Measurements from ENCODE around the gene ITPKB. TPM values are rescaled to one million over a fixed set of nuclear protein-coding genes. Genes with fewer than 3 reads are reported as not detected.

ITPKB gene
- polyA plus RNA-seq, 3 donors, result 21.5 to 24.2 (median 21.7) TPM

DNA sequence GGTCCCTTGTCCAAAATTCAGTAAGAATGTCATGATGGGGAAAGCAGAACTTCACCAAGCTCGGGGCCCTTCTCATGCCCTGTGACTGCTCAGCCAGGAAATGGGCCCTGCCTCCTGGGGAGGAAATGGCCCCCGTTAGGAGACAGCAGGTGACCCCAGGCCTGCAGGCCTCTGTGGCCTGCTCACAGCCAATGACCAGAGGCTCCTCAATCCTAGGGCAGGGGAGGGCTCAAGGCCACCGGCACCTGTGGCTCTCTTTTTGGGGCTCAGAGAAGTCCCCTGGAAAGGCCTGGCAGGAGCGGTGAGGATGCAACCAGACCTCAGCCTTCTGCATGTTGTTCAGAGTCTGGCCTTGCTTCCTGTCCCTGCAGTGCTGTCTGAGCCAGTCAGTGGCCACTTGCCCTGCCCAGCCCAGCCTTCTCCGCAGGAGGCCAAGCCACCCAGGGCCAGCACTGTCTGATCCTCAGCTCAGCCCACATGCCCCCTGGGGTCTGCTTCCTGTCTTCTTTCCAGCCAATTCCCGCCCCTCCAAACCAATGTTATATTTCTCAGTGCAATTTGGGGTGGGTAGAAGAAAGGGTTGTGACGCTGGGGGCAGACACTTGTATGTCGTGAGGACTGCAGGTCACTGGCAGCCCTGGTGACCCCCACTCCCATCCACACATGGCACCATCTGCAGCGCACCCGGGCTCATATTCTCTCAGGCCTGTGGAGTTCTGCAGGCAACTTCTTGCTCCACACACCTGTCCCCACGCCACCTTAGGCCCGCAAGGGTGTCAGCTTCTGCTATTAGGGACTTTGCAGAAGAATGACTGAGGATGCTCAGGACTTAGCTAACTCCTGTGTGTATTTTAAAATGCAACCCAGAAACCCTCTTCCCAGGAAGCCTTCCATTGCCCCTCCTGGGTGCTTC is 83.6 kb downstream of the ITPKB start:
- DNase-seq (ENCODE audit: low read depth in 3 of 3, low spot score in 2 of 3), result no peak

DNA sequence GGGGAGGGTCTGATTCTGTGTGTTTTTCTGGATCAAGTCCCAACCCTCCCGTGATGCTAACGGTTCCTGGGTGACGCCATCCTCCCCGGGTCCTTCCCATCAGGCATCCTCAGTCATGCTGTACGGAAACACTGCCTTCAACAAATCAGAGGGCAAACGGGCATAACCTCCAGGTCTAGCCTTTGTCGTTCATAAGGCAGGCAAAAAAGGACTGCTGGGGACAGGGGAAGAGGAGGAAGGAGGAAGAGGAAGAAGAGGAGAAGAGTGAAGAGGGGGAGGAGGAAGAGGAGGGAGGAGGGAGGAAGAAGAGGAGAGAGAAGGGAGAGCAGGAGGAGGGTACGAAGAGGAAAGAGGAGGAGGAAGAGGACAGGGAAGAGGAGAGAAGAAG is 84.4 kb downstream of the ITPKB start:
- DNase-seq (ENCODE audit: low read depth in 3 of 3, low spot score in 2 of 3), result no peak

DNA sequence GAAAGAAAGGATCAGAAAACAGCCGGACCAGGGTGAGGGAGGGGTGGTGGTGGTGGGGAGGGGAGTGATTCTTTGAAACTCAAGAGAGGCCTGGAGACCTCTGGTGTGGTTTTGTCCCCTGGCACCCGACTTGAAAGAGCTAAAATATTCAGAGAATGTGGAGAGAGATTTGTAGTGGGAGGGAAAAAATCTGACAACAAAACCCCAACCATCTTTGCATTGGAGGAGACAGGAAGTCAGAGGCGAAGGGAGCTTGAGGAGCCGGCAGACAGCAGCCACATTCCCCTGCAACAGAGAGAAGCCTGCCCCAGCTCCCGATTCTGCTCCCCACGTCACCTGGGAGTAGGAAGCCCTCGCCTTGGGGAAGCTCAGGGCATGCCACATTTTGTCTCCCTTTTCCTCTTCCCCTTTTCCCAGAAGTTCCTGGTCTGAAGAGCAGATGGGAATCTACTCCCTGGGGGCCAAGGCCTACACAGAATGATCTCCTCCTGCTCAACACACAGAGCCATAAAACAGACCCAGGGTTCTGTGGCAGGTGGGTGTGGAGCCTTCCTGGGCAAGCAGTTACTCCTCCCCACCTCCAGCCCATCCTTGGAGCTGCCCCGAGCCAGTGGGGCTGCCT is 84.9 kb downstream of the ITPKB start:
- DNase-seq (ENCODE audit: low read depth in 3 of 3, low spot score in 2 of 3), result no peak

DNA sequence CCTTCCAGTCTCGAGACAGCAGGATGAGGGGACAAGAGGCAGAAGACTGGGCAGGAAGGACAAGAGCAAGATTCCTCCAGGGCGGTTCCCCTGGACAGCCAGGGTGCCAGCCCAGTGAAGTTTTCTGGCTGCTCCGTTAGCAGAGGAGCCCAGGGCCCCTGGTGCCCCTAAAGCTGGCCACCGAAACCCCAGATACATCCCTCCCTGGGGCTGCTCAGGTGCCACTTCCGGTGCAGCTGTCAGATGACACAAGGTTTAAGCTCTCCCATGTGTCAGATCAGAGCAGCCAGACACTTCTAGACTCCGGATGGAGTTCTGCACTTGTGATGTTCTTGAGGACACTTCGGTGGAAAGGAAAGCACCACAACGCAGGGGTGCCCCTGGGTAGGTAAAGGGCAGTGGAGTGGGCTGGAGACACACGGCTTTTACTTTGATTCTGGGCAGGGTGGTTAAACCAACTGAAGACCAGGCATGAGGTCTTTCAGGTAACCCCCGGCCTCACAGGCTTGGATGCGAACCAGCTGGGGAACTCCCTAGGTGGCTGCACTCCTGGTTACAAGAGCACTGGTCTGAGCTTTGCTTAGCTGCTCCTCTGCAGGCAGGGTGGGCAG is 85.7 kb downstream of the ITPKB start:
- DNase-seq (ENCODE audit: low read depth in 3 of 3, low spot score in 2 of 3), result no peak

DNA sequence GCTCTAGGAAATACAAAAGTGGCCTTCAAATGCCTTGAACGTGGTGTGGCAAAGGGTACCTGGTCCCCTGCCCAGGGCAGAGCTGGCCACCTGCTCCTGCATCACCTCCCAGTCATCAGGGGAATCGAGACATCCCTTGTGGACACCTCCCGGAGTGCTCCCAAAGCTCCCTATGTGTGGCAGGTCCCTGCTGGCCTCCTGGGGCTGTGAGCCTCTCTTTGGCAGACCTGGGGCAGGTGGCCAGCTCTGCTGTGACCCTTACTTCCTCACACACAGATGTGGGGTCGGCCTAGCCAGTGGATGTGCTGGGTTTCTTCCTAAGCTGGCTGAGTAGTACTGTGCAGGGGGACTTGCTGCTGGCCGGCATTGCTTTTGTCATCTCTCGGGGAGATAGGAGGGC is 86.5 kb downstream of the ITPKB start:
- no peak for DNase-seq (ENCODE audit: low read depth in 3 of 3, low spot score in 2 of 3)

DNA sequence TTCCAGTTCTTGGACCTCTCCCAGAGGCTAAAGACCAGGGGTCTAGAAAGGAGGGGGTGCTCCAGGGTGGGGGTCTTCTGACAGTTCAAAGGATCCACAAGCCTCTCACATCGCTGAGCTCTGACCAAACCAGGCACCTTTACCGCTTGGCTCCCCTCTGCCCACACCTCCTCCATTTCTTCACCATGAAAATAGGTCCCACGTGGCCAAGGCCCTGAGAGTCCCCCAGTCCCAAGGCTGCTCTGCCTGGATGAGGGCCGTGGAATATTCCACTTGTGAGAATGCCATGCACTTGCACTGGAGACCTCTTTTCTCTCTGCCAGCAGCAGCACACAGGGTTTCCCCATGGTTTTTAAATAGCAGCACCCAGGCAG is 87.4 kb downstream of the ITPKB start:
- no peak for DNase-seq (ENCODE audit: low read depth in 3 of 3, low spot score in 2 of 3)

DNA sequence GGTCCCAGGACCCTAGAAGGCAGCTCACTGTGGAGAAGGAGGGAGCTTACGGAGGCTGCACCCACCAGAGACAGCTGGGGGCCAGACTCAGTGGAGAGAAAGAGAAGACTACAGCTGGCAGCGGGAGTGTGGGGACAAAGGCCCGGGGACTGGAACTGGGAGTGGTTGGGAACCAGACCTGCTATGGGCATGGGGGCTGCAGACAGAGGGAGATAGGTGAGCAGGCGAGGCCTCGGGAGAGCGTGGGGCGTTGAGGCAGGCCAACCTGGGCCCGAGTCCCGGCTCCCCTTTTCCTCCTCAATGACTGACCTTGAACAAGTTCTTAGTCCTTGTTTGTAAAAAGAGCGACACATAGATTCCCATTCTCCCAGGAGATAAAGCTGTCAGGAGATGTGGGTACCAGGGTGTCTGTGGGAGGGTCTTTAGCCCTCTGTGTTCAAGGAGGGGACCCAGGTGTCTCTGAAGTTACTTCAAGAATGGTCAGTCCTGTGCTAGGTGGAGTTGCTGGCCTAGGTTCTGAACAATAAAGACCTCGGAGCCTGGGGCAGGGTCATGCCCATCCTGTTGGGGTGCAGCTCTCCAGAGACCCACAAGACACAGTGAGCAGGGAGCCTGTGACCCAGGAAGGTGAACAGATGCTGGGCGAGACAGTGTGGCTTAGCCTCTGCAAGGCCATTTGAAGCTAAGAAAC is 87.9 kb downstream of the ITPKB start:
- no peak for DNase-seq (ENCODE audit: low read depth in 3 of 3, low spot score in 2 of 3)

DNA sequence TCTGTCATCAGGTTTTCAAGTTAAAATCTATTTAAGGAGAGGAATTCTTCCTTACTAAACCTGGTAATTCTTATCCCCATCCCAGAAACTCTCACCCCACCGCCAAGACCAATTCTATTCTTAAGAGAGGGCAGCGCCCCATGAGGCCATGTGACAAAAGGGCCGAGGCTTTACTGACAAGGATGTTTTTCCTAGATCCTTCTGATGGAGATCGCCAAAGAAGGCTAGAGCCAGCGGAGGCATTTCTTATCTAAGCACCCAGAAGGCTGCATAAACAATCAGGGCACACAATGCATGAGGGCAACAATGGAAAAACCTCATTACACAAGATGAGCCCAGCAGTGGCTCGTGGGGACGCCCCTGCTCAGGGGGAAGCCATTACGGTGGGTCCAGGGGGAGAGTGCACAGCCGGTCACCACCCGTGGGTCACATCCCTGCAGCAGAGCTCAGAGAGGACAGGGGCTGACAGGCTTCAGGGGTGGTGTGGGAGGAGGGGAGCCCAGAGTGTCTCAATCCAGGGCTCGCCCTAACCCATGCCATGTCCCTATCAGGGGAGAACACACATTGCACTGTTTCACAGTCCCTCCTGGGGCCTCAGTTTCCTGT is 88.7 kb downstream of the ITPKB start:
- no peak for DNase-seq (ENCODE audit: low read depth in 3 of 3, low spot score in 2 of 3)

DNA sequence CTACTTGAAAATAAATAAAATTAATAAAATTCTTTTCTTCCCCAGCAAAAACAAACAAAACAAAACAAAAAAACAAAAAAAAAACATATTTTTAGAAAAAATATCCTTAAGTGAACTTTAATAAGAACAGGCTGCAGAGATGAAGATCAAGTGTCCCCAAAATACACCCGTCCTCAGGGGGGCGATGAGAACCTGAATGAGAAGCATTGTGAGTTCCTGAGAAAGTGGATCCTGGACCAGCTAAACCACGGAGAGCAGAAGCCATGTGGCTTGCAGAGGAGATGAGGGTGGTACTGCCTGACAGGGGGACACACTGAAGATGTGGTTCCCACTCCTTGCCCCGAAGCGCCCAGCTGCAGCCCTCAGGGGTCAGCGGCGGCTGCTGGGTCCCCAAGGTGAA is 89.3 kb downstream of the ITPKB start:
- no peak for DNase-seq (ENCODE audit: low read depth in 3 of 3, low spot score in 2 of 3)

DNA sequence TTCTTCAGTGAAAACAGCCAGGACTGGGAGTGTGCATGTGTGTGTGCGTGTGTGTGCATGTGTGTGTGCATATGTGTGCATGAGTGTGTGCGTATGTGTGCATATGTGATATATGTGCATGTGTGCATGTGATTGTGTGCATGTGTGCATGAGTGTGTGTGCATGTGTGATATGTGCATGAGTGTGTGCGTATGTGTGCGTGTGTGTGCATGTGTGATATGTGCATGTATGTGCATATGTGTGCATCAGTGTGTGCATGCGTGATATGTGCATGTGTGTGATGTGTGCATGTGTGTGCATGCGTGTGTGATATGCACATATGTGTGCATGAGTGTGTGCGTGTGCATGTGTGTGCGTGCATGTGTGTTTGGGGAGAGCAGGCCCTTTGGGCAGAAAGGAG is 89.8 kb downstream of the ITPKB start:
- DNase-seq (ENCODE audit: low read depth in 3 of 3, low spot score in 2 of 3), result no peak

DNA sequence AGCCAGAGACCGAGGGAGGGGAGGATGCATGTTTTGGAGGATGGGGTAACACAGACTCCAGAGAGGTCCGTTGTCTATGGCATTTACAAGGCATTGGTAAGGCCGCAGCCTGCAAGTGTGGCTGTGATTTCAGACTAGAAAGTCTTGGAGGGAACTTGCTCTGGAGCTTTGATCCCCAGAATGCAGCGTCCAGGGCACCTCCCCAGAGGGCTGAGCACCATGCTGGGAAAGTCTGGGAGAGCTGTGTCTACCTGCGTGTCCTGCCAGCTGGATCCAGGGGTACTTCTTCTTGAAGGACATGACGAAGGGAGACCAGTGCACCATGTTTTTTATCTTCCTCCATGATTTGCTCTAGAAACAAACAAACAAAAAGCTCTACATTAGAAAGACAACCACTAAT is 90.7 kb downstream of the ITPKB start:
- DNase-seq (ENCODE audit: low read depth in 3 of 3, low spot score in 2 of 3), result no peak

DNA sequence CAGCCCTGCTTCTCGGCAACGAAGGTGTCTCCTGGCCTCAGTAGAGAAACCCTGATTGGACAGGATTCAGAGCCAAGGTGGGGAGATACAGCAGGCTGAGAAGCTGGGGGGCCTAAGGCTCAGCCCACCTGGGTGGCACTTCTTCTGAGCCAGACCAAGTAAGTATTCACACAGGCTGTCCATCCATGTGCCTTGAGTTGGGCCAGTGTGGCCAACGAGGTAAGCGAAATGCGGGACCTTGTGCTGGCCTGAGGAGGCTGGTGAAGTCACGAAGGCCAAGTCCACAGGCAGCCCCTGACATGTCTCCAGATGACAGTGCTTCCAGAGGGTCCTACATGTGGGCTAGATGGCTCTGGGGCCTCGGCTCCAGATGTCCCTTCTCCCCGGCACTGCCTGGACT is 91.4 kb downstream of the ITPKB start:
- DNase-seq (ENCODE audit: low read depth in 3 of 3, low spot score in 2 of 3), result no peak

DNA sequence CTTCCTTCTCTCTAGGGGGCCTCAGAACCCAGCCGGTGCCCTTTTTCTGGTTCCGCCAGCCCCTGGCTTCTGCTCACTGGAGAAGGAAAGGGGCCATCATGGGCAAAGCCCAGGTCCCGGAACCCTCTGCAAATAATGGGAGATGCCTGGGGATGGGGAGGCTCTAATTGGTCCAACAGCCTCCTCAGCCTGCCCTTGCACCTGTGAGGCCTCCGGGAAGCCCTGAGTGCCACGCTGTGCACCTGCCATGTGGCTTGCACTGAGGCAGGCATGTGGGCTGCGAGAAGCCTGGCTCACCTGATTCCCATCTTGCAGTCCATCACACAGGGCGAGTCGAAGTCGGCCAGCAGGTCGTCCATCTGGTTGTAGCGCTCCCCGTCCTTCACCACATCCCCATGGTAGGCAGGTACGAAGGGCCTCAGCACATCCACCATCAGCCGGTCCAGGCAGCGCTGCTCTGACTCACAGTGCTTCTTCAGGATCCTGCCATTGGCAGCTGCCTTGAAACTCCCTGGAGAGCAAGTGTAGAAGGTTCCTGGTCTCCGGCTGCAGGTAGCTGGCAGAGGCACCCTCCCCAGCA is 92.1 kb downstream of the ITPKB start:
- no peak for DNase-seq (ENCODE audit: low read depth in 3 of 3, low spot score in 2 of 3)

DNA sequence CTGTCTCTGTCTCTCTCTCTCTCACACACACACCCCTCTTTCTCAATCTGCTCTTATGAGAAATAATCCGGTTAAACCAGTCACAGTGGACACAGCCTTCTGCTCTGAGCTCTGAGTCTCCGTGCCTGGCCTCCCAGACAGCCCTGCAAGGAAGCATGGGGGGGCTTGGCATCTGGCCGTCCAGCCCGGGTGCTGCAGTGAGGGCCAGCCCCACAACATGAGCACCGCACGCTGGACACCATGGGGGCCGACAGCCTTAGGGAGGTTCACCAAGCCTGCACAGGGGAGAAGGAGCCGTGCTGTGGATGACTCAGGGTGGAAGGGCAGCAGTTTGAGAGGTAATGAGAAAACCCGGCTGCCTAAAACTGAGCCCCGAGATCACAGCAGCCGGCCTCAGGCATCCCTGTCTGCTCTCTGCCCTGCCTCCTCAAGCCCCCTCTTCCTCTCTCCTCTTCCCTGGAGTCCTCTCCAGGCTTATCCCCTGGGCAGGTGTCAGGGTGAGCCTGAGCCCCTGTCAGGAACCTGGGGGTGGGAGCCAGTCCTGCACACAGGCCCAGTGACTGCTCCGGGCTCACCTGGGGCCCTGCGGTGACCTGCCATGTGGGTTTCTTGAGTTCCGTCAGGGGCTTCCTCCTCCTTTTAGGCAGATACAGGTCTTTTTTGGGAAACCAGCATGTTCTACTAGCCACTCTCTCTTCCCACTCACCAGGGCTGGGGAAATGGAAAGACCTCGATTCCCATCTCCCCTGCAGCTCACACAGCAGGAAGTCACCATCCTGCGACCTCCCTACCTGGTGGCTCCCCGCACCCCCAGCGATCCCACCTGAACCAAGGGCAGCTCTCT is 92.8 kb downstream of the ITPKB start:
- no peak for DNase-seq (ENCODE audit: low read depth in 3 of 3, low spot score in 2 of 3)

DNA sequence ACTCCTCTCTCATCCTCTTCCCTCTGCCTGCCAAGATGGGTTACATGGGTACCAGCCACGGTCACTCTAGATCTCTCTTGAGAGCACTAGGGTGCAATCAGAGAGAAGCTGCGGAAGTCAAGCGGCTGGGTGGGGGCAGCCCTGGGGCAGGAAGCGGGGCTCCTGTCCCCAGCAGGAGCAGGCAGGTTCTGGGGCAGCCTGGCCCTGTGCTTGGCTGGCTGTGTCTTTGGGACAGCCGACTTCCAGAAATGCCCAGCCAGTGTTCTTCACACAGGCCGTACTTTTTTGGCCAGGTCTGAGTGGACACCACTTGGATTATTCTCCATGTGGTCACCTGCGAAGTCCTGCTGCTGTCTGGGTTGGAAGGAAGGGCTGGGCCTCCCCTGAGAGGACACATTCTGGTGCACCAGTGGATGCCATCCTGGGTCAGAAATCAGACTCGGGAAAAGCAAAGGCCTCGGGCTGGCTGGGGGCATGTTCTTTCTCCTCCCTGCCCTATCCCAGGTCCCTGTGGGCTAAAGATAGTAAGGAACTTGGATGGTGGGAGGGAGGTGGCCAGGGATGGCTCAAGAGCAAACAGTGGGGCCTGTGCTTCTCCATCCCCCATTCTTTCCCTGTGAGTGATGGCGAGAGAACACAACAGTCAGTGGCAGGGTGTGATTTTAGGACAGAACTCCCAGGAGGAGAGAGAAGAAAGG is 93.7 kb downstream of the ITPKB start:
- DNase-seq (ENCODE audit: low read depth in 3 of 3, low spot score in 2 of 3), result no peak

DNA sequence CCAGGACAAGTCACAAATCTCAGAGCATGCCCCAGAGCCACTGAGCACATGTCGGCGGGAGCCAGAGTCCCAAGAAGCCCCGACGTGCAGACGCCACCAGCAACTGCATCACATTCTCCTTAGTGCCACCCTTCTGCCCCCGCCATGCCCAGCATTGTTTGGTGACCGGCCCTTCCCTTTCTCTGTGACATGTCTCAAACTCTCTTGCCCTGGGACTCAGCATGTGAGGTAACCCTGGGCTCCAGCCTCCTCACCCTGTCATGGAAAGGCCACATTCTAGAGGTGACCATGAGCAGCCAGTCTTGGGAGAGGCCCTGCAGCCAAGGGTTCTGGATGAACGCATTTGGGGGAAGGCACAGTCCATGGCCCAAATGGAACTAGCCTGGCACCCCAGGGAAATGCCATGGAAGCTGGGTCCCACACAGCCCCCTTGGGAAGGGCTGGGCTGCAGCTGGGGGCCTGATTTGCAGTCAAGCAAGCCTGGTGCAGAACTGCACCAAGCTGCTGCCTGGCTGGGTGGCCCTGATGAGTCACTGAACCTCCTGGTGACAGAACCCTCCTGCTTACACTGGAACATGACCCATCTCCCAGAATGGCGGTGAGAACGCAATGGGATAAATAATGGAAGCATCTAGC is 94.4 kb downstream of the ITPKB start:
- DNase-seq (ENCODE audit: low read depth in 3 of 3, low spot score in 2 of 3), result no peak

DNA sequence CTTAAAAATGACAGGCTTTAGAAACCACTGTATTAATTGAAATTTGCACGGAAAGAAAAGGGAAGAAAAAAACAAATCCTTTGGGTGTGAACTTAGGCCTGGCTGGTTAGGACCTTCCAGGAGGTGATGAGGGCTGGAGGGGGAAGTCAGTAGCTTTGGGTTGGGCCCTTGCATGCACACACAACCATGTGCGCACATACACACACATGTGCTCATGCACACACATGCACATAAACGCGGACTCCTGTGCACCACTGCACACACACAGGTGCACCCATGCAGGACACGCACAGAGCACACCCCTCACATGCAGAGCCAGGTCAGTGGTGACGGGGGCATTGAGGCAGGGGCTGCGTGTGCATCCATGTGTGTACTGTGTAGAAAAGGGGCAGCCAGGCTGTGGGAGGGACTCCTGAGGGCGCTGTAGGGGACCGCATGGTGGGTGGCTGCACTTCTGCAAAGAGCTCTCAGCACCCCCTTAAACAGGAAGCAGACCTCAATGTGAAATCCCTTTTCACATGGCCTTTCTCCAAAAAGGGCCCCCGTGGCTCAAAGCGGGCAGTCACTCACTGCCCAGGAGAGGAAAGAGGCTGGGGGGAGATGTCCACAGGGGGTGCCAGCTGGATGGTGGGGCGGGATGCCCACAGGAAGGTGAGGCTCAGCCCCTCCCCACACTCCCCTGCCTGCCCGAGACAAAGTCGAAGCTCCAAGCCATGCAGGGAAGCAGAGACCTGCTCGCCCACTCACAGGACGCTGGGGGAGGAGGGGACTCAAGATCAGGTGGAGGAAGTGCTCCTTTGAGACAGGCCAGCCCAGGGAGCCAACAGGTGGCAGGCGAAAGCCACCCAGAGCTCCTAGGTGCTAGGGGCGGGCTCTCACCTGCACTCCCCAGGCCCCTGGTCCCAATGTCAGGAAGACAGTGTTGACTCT is 95.2 kb downstream of the ITPKB start:
- no peak for DNase-seq (ENCODE audit: low read depth in 3 of 3, low spot score in 2 of 3)

DNA sequence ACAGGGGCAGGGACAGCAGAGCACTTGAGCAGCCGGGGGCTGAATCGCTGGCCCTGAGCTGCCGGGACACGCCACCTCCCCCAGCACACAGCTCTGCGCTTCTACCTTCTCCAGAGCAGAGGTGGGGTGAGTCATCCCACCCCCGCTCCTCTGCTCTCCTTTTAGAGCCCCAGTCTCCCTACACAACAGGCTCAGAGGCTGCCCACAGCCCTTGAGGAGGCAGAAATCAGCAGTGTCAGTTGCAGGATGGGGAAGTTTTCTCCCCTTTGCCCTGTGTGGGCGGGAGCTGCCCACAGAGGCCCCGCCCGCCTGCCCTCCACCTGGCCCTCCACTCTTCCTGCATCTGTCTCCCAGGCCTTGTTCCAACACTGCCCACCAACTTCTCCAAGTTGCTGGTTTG is 95.9 kb downstream of the ITPKB start:
- DNase-seq (ENCODE audit: low read depth in 3 of 3, low spot score in 2 of 3), result no peak
